K562 (cell line): Measurements from ENCODE around the gene ARMH1. TPM values are rescaled to one million over a fixed set of nuclear protein-coding genes. Genes with fewer than 3 reads are reported as not detected.

Experiments
- ADNP ChIP-seq: fragments of 200-800 bp; sonication (Bioruptor generic); IDR thresholded peaks from 2 replicates; pipeline ENCODE4 v1.6.1; 2016; ENCODE audit warnings: missing genetic modification characterization, missing compliant biosample characterization
- BRF2 ChIP-seq: IDR thresholded peaks from 3 replicates; pipeline ENCODE4 v1.6.1; 2011; ENCODE audit warnings: borderline replicate concordance, mild to moderate bottlenecking; ENCODE audit not compliant: insufficient read length, insufficient read depth
- CCAR2 ChIP-seq: fragments of 200-400 bp; formaldehyde crosslinking; IDR thresholded peaks from 2 replicates; pipeline ENCODE4 v1.6.1; 2017; ENCODE audit warnings: mild to moderate bottlenecking, low read depth, low read length
- GATAD2A ChIP-seq: fragments of 450-650 bp; IDR thresholded peaks from 2 replicates; pipeline ENCODE4 v1.6.1; 2017
- HMGN3 ChIP-seq: IDR thresholded peaks from 2 replicates; pipeline ENCODE4 v1.6.1; 2011; ENCODE audit warnings: borderline replicate concordance, low read depth, mild to moderate bottlenecking, mixed read lengths, low read length; ENCODE audit not compliant: insufficient read length; ENCODE audit errors: extremely low read depth
- ILF3 ChIP-seq: fragments of 450-650 bp; IDR thresholded peaks from 2 replicates; pipeline ENCODE4 v1.6.1; 2018; ENCODE audit warnings: antibody characterized with exemption, mild to moderate bottlenecking, moderate library complexity, borderline replicate concordance
- JUND ChIP-seq, 2 experiments: IDR thresholded peaks; 2 replicates in 1 of 2; 3 replicates in 1 of 2; pipeline ENCODE4 v1.6.1; 2011; ENCODE audit warnings: borderline replicate concordance in 2 of 2, low read depth in 2 of 2, low read length in 2 of 2, improper control_type of control experiment in 1 of 2, missing biosample characterization in 1 of 2, missing genetic modification characterization in 1 of 2, missing genetic modification reagents in 1 of 2
- KDM1A ChIP-seq, 2 experiments: fragments of 450-650 bp; IDR thresholded peaks; 2 replicates each; pipeline ENCODE4 v1.6.1; 2016; ENCODE audit warnings: mild to moderate bottlenecking in 2 of 2
- MIER1 ChIP-seq: fragments of 450-650 bp; IDR thresholded peaks from 2 replicates; pipeline ENCODE4 v1.6.1; 2016; ENCODE audit warnings: antibody characterized with exemption, mild to moderate bottlenecking, low read depth
- PHB ChIP-seq: fragments of 250-450 bp; sonication (Bioruptor Pico); IDR thresholded peaks from 2 replicates; pipeline ENCODE4 v1.5.0; 2021
- POLR2A ChIP-seq: fragments of 450-650 bp; conservative IDR thresholded peaks from 2 replicates; pipeline ENCODE4 v1.6.1; 2016
- PRDM10 ChIP-seq: fragments of 450-650 bp; IDR thresholded peaks from 2 replicates; pipeline ENCODE4 v1.6.1; 2018; ENCODE audit not compliant: partially characterized antibody
- RBFOX2 ChIP-seq: fragments of 200-400 bp; formaldehyde crosslinking; IDR thresholded peaks from 2 replicates; pipeline ENCODE4 v1.6.1; 2017; ENCODE audit warnings: low read depth, mild to moderate bottlenecking, low read length, moderate library complexity
- SAFB ChIP-seq: fragments of 200-400 bp; formaldehyde crosslinking; IDR thresholded peaks from 2 replicates; pipeline ENCODE4 v1.6.1; 2017; ENCODE audit warnings: low read depth, low read length, borderline replicate concordance
- SIRT6 ChIP-seq: IDR thresholded peaks from one replicate; pipeline ENCODE4 v1.6.1; 2012; ENCODE audit warnings: low read depth, mild to moderate bottlenecking, control low read depth, inconsistent platforms, low read length, moderate library complexity
- SLC30A9 ChIP-seq: fragments of 250-450 bp; sonication (Bioruptor Pico); IDR thresholded peaks from 2 replicates; pipeline ENCODE4 v1.8.0; 2022; ENCODE audit warnings: mild to moderate bottlenecking, moderate library complexity
- XRCC4 ChIP-seq: IDR thresholded peaks from one replicate; pipeline ENCODE4 v1.6.1; 2011; ENCODE audit not compliant: insufficient read depth, insufficient read length; ENCODE audit errors: extremely low read depth
- ZFP36 ChIP-seq: fragments of 150-350 bp; IDR thresholded peaks from 2 replicates; pipeline ENCODE4 v1.6.1; 2018; ENCODE audit warnings: low read length, low read depth; ENCODE audit not compliant: partially characterized antibody
- polyA plus RNA-seq, 8 experiments: library from polyadenylated mRNA; depleted of rRNA in 4 of 8; stranded (reverse) in 5 of 8; unstranded in 3 of 8; fragments of >200 nt; fragmentation: Nextera tagmentation in 2 of 8; fragmentation: Illumina TruSeq in 1 of 8; extraction: Ambion mirVana in 2 of 8; extraction: Trizol in 1 of 8; gene quantifications; 2 replicates each; pipeline versions ENCODE4 v1.2.1 to v1.2.3, GENCODE V29; 2011 to 2014; ENCODE audit warnings: inconsistent platforms in 1 of 8, missing spikeins in 1 of 8
- total RNA-seq, 7 experiments: library from RNA; depleted of rRNA in 6 of 7; stranded (reverse); fragments of >200 nt in 6 of 7; fragmentation: Illumina TruSeq in 2 of 7; extraction: Trizol in 2 of 7; gene quantifications; 2 replicates each; pipeline versions ENCODE4 v1.2.1 to v1.2.3, GENCODE V29; 2011 to 2021; ENCODE audit warnings: low replicate concordance in 1 of 7
- TF ChIP-seq, protein P1 (sequence below): fragments of 250-450 bp; sonication (Bioruptor Pico); IDR thresholded peaks from 2 replicates; pipeline ENCODE4 v1.8.0; 2022; ENCODE audit warnings: inconsistent platforms

ARMH1 gene
- total and polyA plus RNA-seq, 9 of the 15 experiments (the other 6 are each of a cell fraction or from before 2014, with no cell fraction given) = 0.41 TPM; not detected in 8

DNA sequence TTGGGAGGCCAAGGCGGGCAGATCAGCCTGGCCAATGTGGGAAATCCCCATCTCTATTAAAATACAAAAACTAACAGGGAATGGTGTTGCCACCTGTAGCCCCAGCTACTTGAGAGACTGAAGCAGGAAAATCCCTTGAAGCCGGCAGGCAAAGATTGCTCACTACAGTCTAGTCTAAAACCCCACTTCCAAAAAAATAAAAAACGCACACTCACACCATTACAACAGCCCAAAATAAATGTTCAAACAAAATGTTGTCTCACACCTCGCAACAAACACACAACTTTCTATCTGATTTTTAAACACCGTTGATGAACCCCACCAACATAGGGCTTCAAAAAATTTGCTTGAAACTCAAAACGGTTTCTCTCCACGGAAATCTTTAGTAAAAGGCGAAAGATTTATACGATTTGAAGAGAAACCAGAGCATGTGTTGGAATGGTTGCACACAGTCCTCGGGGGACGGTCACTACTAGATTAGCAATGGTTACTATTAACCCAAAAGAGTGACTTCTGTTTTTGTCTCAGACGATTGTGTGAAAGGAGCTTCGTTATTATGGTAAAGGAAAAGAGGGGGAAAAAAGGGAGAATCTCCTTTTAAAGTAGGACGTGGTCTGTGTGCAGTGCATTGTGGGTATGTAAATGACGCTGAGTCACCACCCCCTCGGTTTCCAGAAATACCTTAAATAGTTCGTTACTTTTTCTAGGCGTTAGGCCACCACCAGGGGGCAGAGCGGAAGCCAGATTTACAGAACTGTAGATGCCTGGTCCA lies 56.4 kb downstream of the ARMH1 start, which contains the start of gene RNU5D-1 (continued):
- TF ChIP-seq JUND (IDR thresholded peaks at IDR 0.05; ENCODE audit: borderline replicate concordance, low read depth, low read length) (peak; percentile 96), JUND (tag; IDR thresholded peaks at IDR 0.05; ENCODE audit: borderline replicate concordance, low read depth, low read length) (peak; percentile 96), MIER1 (no peak; the same call in 1 of the 2 replicates), SIRT6 (no peak), POLR2A (peak; percentile 100), RBFOX2 (peak; percentile 82), ADNP (tag) (no peak), XRCC4 (no peak), BRF2 (no peak), CCAR2 (0 out of 2 replicates have a peak, but pooled peaks have one; percentile 28), PRDM10 (peak; percentile 66), HMGN3 (no peak), ZFP36 (no peak), GATAD2A (peak; percentile 48), SLC30A9 (CRISPR knock-in tag) (no peak), PHB (peak; percentile 99), ILF3 (peak; percentile 100), SAFB (no peak), KDM1A (IDR thresholded peaks at IDR 0.05) (peak; percentile 86 to 88)
- TF ChIP-seq, protein P1, sequence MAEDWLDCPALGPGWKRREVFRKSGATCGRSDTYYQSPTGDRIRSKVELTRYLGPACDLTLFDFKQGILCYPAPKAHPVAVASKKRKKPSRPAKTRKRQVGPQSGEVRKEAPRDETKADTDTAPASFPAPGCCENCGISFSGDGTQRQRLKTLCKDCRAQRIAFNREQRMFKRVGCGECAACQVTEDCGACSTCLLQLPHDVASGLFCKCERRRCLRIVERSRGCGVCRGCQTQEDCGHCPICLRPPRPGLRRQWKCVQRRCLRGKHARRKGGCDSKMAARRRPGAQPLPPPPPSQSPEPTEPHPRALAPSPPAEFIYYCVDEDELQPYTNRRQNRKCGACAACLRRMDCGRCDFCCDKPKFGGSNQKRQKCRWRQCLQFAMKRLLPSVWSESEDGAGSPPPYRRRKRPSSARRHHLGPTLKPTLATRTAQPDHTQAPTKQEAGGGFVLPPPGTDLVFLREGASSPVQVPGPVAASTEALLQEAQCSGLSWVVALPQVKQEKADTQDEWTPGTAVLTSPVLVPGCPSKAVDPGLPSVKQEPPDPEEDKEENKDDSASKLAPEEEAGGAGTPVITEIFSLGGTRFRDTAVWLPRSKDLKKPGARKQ (CRISPR knock-in tag) = no peak
